AG20443 (cell line): ENCODE measurements around the gene TULP4.

ENCODE experiments used
- DNase-seq: peaks from one replicate; pipeline ENCODE4 v3.0.0; 2012; ENCODE audit warnings: low spot score, mixed read lengths

Gene TULP4

GRCh38 chr6:158312165-158312564 is at the start of gene TULP4:
Gene TULP4, plus strand, starts transcription at chr6:158312465. Its CDS starts 1,552 bp downstream, at chr6:158314017.
- no peak for DNase-seq

- DNase-seq = no peak
Observed at GRCh38 chr6:158262755-158263154, 49.5 kb upstream of the TULP4 start.

GRCh38 chr6:158264180-158264579 is 48.1 kb upstream of the TULP4 start:
- no peak for DNase-seq

- DNase-seq = no peak
Observed at GRCh38 chr6:158266131-158266530, 46.1 kb upstream of the TULP4 start.

GRCh38 chr6:158268361-158269147 is 43.7 kb upstream of the TULP4 start:
- no peak for DNase-seq

- DNase-seq = no peak
Observed at GRCh38 chr6:158269657-158270056, 42.6 kb upstream of the TULP4 start.

- no peak for DNase-seq
Observed at GRCh38 chr6:158270389-158271127, 41.7 kb upstream of the TULP4 start.

- no peak for DNase-seq
Observed at GRCh38 chr6:158272324-158272723, 39.9 kb upstream of the TULP4 start.

- DNase-seq = no peak
Observed at GRCh38 chr6:158278004-158278403, 34.3 kb upstream of the TULP4 start.

GRCh38 chr6:158279615-158280014 is 32.6 kb upstream of the TULP4 start:
- DNase-seq = no peak

GRCh38 chr6:158283304-158283980 is 28.8 kb upstream of the TULP4 start:
- DNase-seq = no peak

- peak; percentile 44 for DNase-seq
Observed at GRCh38 chr6:158284007-158284875, 28.0 kb upstream of the TULP4 start.

GRCh38 chr6:158284876-158285655 is 27.2 kb upstream of the TULP4 start:
- DNase-seq = no peak

GRCh38 chr6:158285656-158286021 is 26.6 kb upstream of the TULP4 start:
- DNase-seq = no peak

- peak; percentile 64 for DNase-seq
Observed at GRCh38 chr6:158286413-158286812, 25.9 kb upstream of the TULP4 start.

- no peak for DNase-seq
Observed at GRCh38 chr6:158287047-158287446, 25.2 kb upstream of the TULP4 start.

- no peak for DNase-seq
Observed at GRCh38 chr6:158290040-158290439, 22.2 kb upstream of the TULP4 start.

- DNase-seq = no peak
Observed at GRCh38 chr6:158290659-158291058, 21.6 kb upstream of the TULP4 start.

GRCh38 chr6:158292016-158292415 is 20.2 kb upstream of the TULP4 start:
- no peak for DNase-seq

GRCh38 chr6:158293122-158293521 is 19.1 kb upstream of the TULP4 start:
- no peak for DNase-seq
